ENCODE results near the gene WDR43.

The WDR43 gene

DNA sequence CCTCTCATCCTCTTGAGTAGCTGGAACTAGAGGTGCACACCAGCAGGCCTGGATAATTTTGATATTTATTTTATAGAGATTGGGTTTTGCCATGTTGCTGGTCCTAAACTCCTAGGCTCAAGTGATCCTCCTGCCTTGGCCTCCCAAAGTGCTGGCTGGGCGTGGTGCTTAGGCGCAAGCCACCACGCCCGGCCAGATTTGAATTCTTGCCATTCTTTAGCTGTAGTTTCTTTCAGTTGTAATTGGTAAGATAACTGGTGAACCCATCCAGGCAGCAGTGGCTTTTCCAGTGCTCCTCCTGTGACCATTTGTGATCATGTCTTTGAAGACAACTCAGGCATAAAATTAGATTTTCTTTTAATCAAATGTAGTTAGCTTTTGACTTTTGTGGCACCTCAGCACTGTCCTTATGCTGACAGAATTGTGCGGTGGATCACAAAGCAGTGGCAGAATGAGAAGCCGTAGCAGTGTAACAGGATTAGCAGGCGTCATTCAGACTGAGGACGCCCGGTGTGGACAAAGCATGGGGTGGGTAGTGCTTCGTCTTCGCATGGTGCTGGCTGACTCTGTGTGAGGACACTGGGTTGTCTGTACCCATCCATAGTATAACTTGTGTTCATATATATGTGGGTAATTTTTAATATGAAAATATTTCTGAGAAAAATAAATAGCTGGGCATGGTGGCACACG, 56.6 kb downstream of the WDR43 start:
- H3K4me3 Mint-ChIP-seq = no peak overlapping the region
- peaks cover 9% of the 10 kb centered on the region for H3K27me3 Mint-ChIP-seq (ENCODE audit: low read depth)
- peaks cover 41% of the 10 kb centered on the region for H3K36me3 Mint-ChIP-seq (ENCODE audit: low read depth)
- H3K27ac Mint-ChIP-seq = no peak overlapping the region
- peaks cover 21% of the 10 kb centered on the region for H3K9me3 Mint-ChIP-seq
- peaks cover 3% of the 10 kb centered on the region for H3K4me1 Mint-ChIP-seq
- no peak for TF ChIP-seq CTCF (IDR thresholded peaks at IDR 0.05; ENCODE audit: unreplicated experiment in 3 of 3)

GRCh38 chr2:28951910-28952835, 57.7 kb downstream of the WDR43 start:
- peaks cover 4% of the 10 kb centered on the region for H3K4me1 Mint-ChIP-seq
- H3K27me3 Mint-ChIP-seq (ENCODE audit: low read depth) = peaks cover 16% of the 10 kb centered on the region
- no peak overlapping the region for H3K27ac Mint-ChIP-seq

GRCh38 chr2:28952836-28953211, 58.4 kb downstream of the WDR43 start:
- Mint-ChIP-seq H3K27me3 (ENCODE audit: low read depth) (peaks cover 21% of the 10 kb centered on the region), H3K9me3 (peaks cover 18% of the 10 kb centered on the region)
- TF ChIP-seq CTCF (IDR thresholded peaks at IDR 0.05; ENCODE audit: unreplicated experiment in 3 of 3) = no peak

More at GRCh38 chr2:28951910-28952835, 57.7 kb downstream of the WDR43 start:
- Mint-ChIP-seq H3K4me3 (no peak overlapping the region), H3K36me3 (ENCODE audit: low read depth) (peaks cover 32% of the 10 kb centered on the region), H3K9me3 (peaks cover 18% of the 10 kb centered on the region)
- TF ChIP-seq CTCF (IDR thresholded peaks at IDR 0.05; ENCODE audit: unreplicated experiment in 3 of 3) = no peak

GRCh38 chr2:28955467-28955866, 61.0 kb downstream of the WDR43 start:
- Mint-ChIP-seq H3K4me3 (no peak overlapping the region), H3K27me3 (ENCODE audit: low read depth) (peaks cover 28% of the 10 kb centered on the region), H3K27ac (no peak overlapping the region), H3K36me3 (ENCODE audit: low read depth) (peaks cover 1% of the 10 kb centered on the region), H3K4me1 (peaks cover 12% of the 10 kb centered on the region), H3K9me3 (peaks cover under 1% of the 10 kb centered on the region)
- TF ChIP-seq CTCF (IDR thresholded peaks at IDR 0.05; ENCODE audit: unreplicated experiment in 3 of 3) = no peak

More at GRCh38 chr2:28952836-28953211, 58.4 kb downstream of the WDR43 start:
- Mint-ChIP-seq H3K36me3 (ENCODE audit: low read depth) (peaks cover 28% of the 10 kb centered on the region), H3K4me3 (no peak overlapping the region), H3K4me1 (peaks cover 4% of the 10 kb centered on the region), H3K27ac (no peak overlapping the region)

GRCh38 chr2:28956415-28956826, 62.0 kb downstream of the WDR43 start:
- Mint-ChIP-seq H3K27me3 (ENCODE audit: low read depth) (peaks cover 28% of the 10 kb centered on the region), H3K4me3 (peak overlapping the region; percentile 26 to 60 (median 53)), H3K27ac (no peak overlapping the region), H3K4me1 (peaks cover 14% of the 10 kb centered on the region), H3K36me3 (ENCODE audit: low read depth) (no peaks in the 10 kb centered on the region), H3K9me3 (no peaks in the 10 kb centered on the region)
- TF ChIP-seq CTCF (IDR thresholded peaks at IDR 0.05; ENCODE audit: unreplicated experiment in 3 of 3) = peak in 1 of 3 experiments; percentile 22
